Smooth muscle cell (in vitro differentiated cells): ENCODE results near the gene LLPH. TPM values are rescaled to one million over a fixed set of nuclear protein-coding genes. Genes with fewer than 3 reads are reported as not detected.

ENCODE experiments used
- DNase-seq: peaks from one replicate; lab custom pipeline; 2025; ENCODE audit not compliant: unreplicated experiment; lab: John Stamatoyannopoulos, UW
- H2AFZ ChIP-seq: fragments of 200-600 bp; sonication (generic); 2 replicates; pipeline ENCODE4 v1.6.0; 2016; ENCODE audit warnings: antibody characterized with exemption, low read depth, mild to moderate bottlenecking
- H3F3A ChIP-seq: fragments of 200-600 bp; sonication (generic); 2 replicates; pipeline ENCODE4 v1.6.0; 2017; ENCODE audit warnings: antibody characterized with exemption, low read depth
- H3K27ac ChIP-seq: fragments of 200-600 bp; sonication (generic); 2 replicates; pipeline ENCODE4 v1.5.1; 2016; ENCODE audit warnings: low read depth, mild to moderate bottlenecking
- H3K27me3 ChIP-seq: fragments of 200-600 bp; sonication (generic); 2 replicates; pipeline ENCODE4 v1.6.1; 2016; ENCODE audit warnings: low read depth, mild to moderate bottlenecking
- H3K36me3 ChIP-seq: fragments of 200-600 bp; sonication (generic); 2 replicates; pipeline ENCODE4 v1.5.1; 2016; ENCODE audit warnings: low read depth
- H3K4me1 ChIP-seq: fragments of 200-600 bp; sonication (generic); 2 replicates; pipeline ENCODE4 v1.5.1; 2016; ENCODE audit warnings: low read depth
- H3K4me2 ChIP-seq: fragments of 200-600 bp; sonication (generic); 2 replicates; pipeline ENCODE4 v1.6.0; 2016; ENCODE audit warnings: mild to moderate bottlenecking
- H3K4me3 ChIP-seq: fragments of 200-600 bp; sonication (generic); 2 replicates; pipeline ENCODE4 v1.5.1; 2016; ENCODE audit warnings: mild to moderate bottlenecking
- H3K79me2 ChIP-seq: fragments of 200-600 bp; sonication (generic); 2 replicates; pipeline ENCODE4 v1.6.0; 2016; ENCODE audit warnings: low read depth, mild to moderate bottlenecking
- H3K9ac ChIP-seq: fragments of 200-600 bp; sonication (generic); 2 replicates; pipeline ENCODE4 v1.6.0; 2016; ENCODE audit warnings: low read depth
- H3K9me3 ChIP-seq: fragments of 200-600 bp; sonication (generic); replicated peaks from 2 replicates; pipeline ENCODE4 v1.5.1; 2016; ENCODE audit warnings: low read depth
- H4K20me1 ChIP-seq: fragments of 200-600 bp; sonication (generic); 2 replicates; pipeline ENCODE4 v1.6.0; 2016; ENCODE audit warnings: low read depth
- WGBS: methylation state at CpG from one replicate; pipeline ENCODE4 v1.1.7; 2016; ENCODE audit warnings: low lambda C conversion rate; 5-methylcytosine and 5-hydroxymethylcytosine counted together
- polyA plus RNA-seq: library from polyadenylated mRNA; unstranded; fragments of >200 nt; fragmentation: Nextera tagmentation; extraction: Ambion mirVana; gene quantifications from 2 replicates; pipeline ENCODE4 v1.2.1, GENCODE V29; 2016
- total RNA-seq: library from RNA; depleted of rRNA; stranded (reverse); fragments of >200 nt; gene quantifications from 2 replicates; pipeline ENCODE4 v1.2.3, GENCODE V29; 2014
- TF ChIP-seq, protein P1 (sequence below): fragments of 200-600 bp; sonication (generic); IDR thresholded peaks from 2 replicates; pipeline ENCODE4 v1.5.1; 2017; ENCODE audit warnings: borderline replicate concordance, mild to moderate bottlenecking, antibody characterized with exemption; ENCODE audit not compliant: insufficient read depth, poor library complexity, severe bottlenecking

The LLPH gene
- total and polyA plus RNA-seq, 2 experiments from 2014 or later = 9.2 to 33.1 TPM

DNA sequence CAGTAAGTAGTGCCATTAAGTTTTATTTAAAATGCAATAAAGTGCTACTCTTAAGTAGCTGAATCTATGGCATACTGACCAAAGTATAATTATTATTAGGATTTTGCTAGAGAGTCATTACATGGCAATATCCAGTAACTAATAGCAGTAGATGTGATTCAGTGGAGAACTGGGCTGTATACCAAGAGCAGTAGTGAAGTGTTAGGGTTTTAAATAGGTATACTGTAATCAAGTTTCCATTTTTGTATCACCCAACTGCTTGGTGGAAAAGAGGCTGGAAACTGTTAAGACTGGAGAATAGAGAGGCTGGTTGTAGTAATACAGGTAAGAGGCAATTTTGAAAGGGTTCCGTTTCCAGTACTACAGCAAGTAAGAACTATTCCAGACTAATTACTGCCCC is 13.3 kb upstream of the LLPH start:
- TF ChIP-seq, protein P1, sequence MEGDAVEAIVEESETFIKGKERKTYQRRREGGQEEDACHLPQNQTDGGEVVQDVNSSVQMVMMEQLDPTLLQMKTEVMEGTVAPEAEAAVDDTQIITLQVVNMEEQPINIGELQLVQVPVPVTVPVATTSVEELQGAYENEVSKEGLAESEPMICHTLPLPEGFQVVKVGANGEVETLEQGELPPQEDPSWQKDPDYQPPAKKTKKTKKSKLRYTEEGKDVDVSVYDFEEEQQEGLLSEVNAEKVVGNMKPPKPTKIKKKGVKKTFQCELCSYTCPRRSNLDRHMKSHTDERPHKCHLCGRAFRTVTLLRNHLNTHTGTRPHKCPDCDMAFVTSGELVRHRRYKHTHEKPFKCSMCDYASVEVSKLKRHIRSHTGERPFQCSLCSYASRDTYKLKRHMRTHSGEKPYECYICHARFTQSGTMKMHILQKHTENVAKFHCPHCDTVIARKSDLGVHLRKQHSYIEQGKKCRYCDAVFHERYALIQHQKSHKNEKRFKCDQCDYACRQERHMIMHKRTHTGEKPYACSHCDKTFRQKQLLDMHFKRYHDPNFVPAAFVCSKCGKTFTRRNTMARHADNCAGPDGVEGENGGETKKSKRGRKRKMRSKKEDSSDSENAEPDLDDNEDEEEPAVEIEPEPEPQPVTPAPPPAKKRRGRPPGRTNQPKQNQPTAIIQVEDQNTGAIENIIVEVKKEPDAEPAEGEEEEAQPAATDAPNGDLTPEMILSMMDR = no peak
- Histone ChIP-seq H3K9me3 (peaks cover 8% of the 10 kb centered on the region), H4K20me1 (no peaks in the 10 kb centered on the region), H3K27me3 (no peaks in the 10 kb centered on the region), H3K79me2 (no peaks in the 10 kb centered on the region), H2AFZ (no peak overlapping the region), H3F3A (no peaks in the 10 kb centered on the region), H3K36me3 (peaks cover 9% of the 10 kb centered on the region), H3K9ac (no peak overlapping the region), H3K4me1 (no peaks in the 10 kb centered on the region), H3K27ac (no peak overlapping the region), H3K4me3 (no peak overlapping the region), H3K4me2 (no peak overlapping the region)
- 100% methylated on average over 1 of the region's 1 CpG for WGBS
- DNase-seq = no peak

DNA sequence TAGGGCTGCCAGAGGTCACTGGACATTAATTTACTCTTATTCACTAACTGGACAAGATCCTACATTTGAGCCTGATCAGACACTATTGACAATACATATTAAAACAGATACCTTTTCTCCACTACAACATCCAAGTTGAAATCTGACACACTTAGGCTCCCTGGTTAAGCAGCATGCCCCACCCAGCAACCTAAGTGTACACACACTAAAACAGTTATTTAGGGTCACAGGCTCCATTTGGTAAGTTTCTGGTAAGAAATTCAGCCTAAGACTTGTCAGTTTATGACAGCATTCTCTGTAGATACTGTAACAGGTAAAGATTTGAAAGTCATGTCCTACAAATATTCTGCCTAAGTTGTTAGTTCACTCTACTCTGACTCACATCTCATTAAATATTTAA is 12.3 kb upstream of the LLPH start:
- Histone ChIP-seq H3K9me3 (peaks cover 8% of the 10 kb centered on the region), H3K79me2 (no peaks in the 10 kb centered on the region), H2AFZ (no peak overlapping the region), H3K4me2 (no peak overlapping the region), H3K27me3 (no peaks in the 10 kb centered on the region), H3F3A (no peaks in the 10 kb centered on the region), H3K4me1 (no peaks in the 10 kb centered on the region), H3K4me3 (no peak overlapping the region), H3K36me3 (peaks cover 12% of the 10 kb centered on the region), H4K20me1 (no peaks in the 10 kb centered on the region), H3K27ac (no peak overlapping the region), H3K9ac (no peak overlapping the region)
- TF ChIP-seq, protein P1 = no peak
- no peak for DNase-seq

DNA sequence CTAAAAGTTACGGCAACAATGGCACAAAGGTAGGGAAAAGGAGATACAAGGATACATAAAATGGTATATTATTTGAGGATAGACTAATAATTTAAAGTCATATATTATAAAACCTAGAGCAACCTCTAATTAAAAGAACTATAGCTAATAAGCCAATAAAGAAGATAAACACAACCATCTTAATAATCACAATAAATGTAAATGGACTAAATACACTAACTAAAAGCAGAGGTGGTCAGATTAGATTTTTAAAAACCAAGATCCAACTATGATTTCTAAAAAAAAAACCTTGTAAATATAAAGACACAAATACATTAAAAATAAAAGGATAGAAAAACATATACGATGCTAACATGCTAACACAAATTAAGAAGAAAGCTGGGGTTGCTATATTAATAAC is 10.7 kb upstream of the LLPH start:
- H3K27me3 ChIP-seq = no peaks in the 10 kb centered on the region
- H3K4me2 ChIP-seq = no peak overlapping the region
- whole genome bisulfite sequencing = 97% methylated on average over 2 of the region's 2 CpGs
- no peaks in the 10 kb centered on the region for H4K20me1 ChIP-seq
- H3K9me3 ChIP-seq = peaks cover 8% of the 10 kb centered on the region
- H2AFZ ChIP-seq = no peak overlapping the region
- H3K4me3 ChIP-seq = no peak overlapping the region
- no peak overlapping the region for H3K27ac ChIP-seq
- no peaks in the 10 kb centered on the region for H3F3A ChIP-seq
- H3K79me2 ChIP-seq = no peaks in the 10 kb centered on the region
- H3K36me3 ChIP-seq = peaks cover 17% of the 10 kb centered on the region
- no peaks in the 10 kb centered on the region for H3K4me1 ChIP-seq
- DNase-seq = no peak
- no peak overlapping the region for H3K9ac ChIP-seq
- TF ChIP-seq, protein P1 = no peak

DNA sequence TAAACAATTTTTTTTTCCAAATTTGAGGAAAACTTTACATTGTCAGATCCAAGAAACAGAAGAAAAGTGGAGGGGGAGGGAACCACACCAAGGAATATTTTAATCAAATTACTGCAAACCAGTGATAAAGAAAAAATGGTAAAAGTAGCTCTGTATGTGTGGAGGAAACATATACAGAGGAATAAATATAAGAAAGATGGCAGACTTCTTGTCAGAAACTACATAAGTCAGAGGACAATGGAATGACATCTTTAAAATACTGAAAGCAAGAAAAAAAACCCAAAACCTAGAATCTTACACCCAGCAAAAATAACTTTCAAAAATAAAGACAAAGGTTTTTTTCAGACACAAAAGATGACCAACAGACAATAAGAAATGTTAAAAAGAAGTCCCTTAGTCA is 10.2 kb upstream of the LLPH start:
- Histone ChIP-seq H3K9ac (no peak overlapping the region), H3K4me3 (no peak overlapping the region), H2AFZ (no peak overlapping the region), H3K27ac (no peak overlapping the region), H4K20me1 (no peaks in the 10 kb centered on the region), H3K27me3 (no peaks in the 10 kb centered on the region), H3K36me3 (peaks cover 17% of the 10 kb centered on the region), H3F3A (no peaks in the 10 kb centered on the region), H3K79me2 (no peaks in the 10 kb centered on the region), H3K4me1 (no peaks in the 10 kb centered on the region), H3K9me3 (peaks cover 8% of the 10 kb centered on the region), H3K4me2 (no peak overlapping the region)
- DNase-seq = no peak
- TF ChIP-seq, protein P1 = no peak
